ENCODE measurements around the gene RPS16.

DNA sequence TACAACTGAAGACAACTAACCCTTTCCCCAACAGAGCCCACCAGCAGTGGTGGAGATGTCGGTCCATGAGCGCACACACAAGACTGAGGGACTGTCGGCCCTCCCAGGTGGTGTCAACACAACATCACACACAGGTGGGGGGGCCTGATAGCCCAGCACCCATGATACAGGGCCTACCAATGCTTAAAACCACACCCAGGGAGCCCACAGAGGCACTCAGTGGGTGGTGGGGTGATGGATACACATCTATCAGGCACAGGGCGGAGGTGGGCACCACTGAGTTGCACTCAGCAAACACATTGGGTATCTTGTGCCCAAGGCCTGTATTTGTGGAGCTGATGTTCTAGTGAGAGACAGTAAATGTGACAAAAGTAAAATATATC lies 36.1 kb downstream of the RPS16 start:
- TF ChIP-seq CTCF (IDR thresholded peaks at IDR 0.05; ENCODE audit: poor library complexity) = no peak
- TF ChIP-seq EZH2 (IDR thresholded peaks at IDR 0.05; ENCODE audit: borderline replicate concordance) = no peak

All from hepatocyte (in vitro differentiated cells).